DOHH2 (cell line): ENCODE data around the gene POU2F2.

Experiments
- H3F3A ChIP-seq: fragments of 200-600 bp; sonication (generic), shearing (Covaris generic); 2 replicates; pipeline ENCODE4 v1.6.0; 2016; ENCODE audit warnings: antibody characterized with exemption, mild to moderate bottlenecking; ENCODE audit not compliant: control insufficient read depth, insufficient read depth
- H3K27ac ChIP-seq: fragments of 200-600 bp; sonication (generic); 2 replicates; pipeline ENCODE4 v1.5.1; 2014; ENCODE audit warnings: low read depth, mild to moderate bottlenecking, low read length, moderate library complexity
- H3K27me3 ChIP-seq: fragments of 200-600 bp; sonication (generic); 2 replicates; pipeline ENCODE4 v1.6.1; 2014; ENCODE audit warnings: mild to moderate bottlenecking, low read length, mixed read lengths; ENCODE audit not compliant: control insufficient read depth
- H3K36me3 ChIP-seq: fragments of 200-600 bp; sonication (generic); 2 replicates; pipeline ENCODE4 v1.6.1; 2014; ENCODE audit warnings: mild to moderate bottlenecking, low read length, moderate library complexity, mixed read lengths; ENCODE audit not compliant: control insufficient read depth
- H3K4me1 ChIP-seq: fragments of 200-600 bp; sonication (generic); 2 replicates; pipeline ENCODE4 v1.6.1; 2014; ENCODE audit warnings: mild to moderate bottlenecking, low read length, mixed read lengths; ENCODE audit not compliant: control insufficient read depth
- H3K4me2 ChIP-seq: fragments of 200-600 bp; sonication (generic); 2 replicates; pipeline ENCODE4 v1.6.0; 2014; ENCODE audit warnings: mild to moderate bottlenecking, low read length, moderate library complexity
- H3K4me3 ChIP-seq: fragments of 200-600 bp; sonication (generic); 2 replicates; pipeline ENCODE4 v1.5.1; 2014; ENCODE audit warnings: mild to moderate bottlenecking, low read length, mixed read lengths
- H3K79me2 ChIP-seq: fragments of 200-600 bp; sonication (generic); 2 replicates; pipeline ENCODE4 v1.6.1; 2014; ENCODE audit warnings: mild to moderate bottlenecking, low read length, mixed read lengths; ENCODE audit not compliant: control insufficient read depth
- H3K9me2 ChIP-seq: fragments of 200-600 bp; sonication (generic); replicated peaks from 2 replicates; pipeline ENCODE4 v1.6.1; 2014; ENCODE audit warnings: mild to moderate bottlenecking, low read length, mixed read lengths; ENCODE audit not compliant: control insufficient read depth
- H3K9me3 ChIP-seq: fragments of 200-600 bp; sonication (generic); 2 replicates; pipeline ENCODE4 v1.6.1; 2014; ENCODE audit warnings: antibody characterized with exemption, low read length, mixed read lengths; ENCODE audit not compliant: control insufficient read depth, insufficient read depth
- H4K20me1 ChIP-seq: fragments of 200-600 bp; sonication (generic); 2 replicates; pipeline ENCODE4 v1.6.0; 2014; ENCODE audit warnings: low read depth, mild to moderate bottlenecking, antibody characterized with exemption, low read length, moderate library complexity; ENCODE audit not compliant: control insufficient read depth, insufficient read depth
- EZH2phosphoT487 ChIP-seq: fragments of 200-600 bp; sonication (generic); IDR thresholded peaks from 2 replicates; pipeline ENCODE4 v1.6.1; 2017; ENCODE audit warnings: borderline replicate concordance, mild to moderate bottlenecking, antibody characterized with exemption, low read length, moderate library complexity, mixed read lengths
- TF ChIP-seq, protein P1 (sequence below): fragments of 200-600 bp; sonication (generic); IDR thresholded peaks from one replicate; pipeline ENCODE4 v1.5.1; 2014; ENCODE audit warnings: antibody characterized with exemption, mild to moderate bottlenecking, low read depth, low read length; ENCODE audit not compliant: poor library complexity, severe bottlenecking

POU2F2 gene

DNA sequence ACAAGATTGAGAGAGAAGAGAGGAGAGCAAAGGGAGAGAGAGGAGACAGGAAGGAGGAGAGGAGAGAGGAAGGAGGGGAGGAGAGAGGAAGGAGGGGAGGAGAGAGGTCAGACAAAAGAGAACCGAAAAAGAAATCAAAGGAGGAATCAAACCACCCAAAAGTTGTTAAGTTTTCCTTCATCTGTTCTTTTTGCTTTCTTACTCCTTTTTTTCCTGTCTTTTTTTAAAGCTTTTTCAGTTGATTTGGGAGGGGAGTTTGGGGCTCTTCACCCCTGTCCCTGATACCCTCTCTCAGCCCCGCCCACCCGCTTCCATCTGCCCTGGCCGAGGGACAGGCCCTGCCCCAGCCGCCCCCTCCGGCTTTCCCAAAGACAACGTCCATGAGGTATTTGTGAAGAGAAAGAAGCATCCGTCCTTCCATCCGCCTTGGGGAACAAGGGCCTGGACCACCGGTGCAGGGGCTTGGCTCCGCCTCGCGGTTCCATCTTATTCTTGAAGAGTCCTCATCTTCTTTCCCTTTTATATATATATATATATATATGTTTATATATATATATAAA is 43.0 kb downstream of the POU2F2 start:
- Histone ChIP-seq H3K4me2 (0 out of 2 replicates have a peak overlapping the region, but pooled peaks have one; percentile 30), H3K27me3 (no peaks in the 10 kb centered on the region), H3K36me3 (peaks cover 31% of the 10 kb centered on the region), H3K9me2 (no peaks in the 10 kb centered on the region), H3K4me1 (peaks cover 47% of the 10 kb centered on the region), H4K20me1 (no peaks in the 10 kb centered on the region; the same call in 1 of the 2 replicates), H3K27ac (no peak overlapping the region; the same call in 1 of the 2 replicates), H3K79me2 (no peaks in the 10 kb centered on the region), H3F3A (peaks cover 42% of the 10 kb centered on the region), H3K4me3 (no peak overlapping the region), H3K9me3 (no peaks in the 10 kb centered on the region)
- TF ChIP-seq EZH2phosphoT487 = no peak
- TF ChIP-seq, protein P1, sequence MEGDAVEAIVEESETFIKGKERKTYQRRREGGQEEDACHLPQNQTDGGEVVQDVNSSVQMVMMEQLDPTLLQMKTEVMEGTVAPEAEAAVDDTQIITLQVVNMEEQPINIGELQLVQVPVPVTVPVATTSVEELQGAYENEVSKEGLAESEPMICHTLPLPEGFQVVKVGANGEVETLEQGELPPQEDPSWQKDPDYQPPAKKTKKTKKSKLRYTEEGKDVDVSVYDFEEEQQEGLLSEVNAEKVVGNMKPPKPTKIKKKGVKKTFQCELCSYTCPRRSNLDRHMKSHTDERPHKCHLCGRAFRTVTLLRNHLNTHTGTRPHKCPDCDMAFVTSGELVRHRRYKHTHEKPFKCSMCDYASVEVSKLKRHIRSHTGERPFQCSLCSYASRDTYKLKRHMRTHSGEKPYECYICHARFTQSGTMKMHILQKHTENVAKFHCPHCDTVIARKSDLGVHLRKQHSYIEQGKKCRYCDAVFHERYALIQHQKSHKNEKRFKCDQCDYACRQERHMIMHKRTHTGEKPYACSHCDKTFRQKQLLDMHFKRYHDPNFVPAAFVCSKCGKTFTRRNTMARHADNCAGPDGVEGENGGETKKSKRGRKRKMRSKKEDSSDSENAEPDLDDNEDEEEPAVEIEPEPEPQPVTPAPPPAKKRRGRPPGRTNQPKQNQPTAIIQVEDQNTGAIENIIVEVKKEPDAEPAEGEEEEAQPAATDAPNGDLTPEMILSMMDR = no peak

DNA sequence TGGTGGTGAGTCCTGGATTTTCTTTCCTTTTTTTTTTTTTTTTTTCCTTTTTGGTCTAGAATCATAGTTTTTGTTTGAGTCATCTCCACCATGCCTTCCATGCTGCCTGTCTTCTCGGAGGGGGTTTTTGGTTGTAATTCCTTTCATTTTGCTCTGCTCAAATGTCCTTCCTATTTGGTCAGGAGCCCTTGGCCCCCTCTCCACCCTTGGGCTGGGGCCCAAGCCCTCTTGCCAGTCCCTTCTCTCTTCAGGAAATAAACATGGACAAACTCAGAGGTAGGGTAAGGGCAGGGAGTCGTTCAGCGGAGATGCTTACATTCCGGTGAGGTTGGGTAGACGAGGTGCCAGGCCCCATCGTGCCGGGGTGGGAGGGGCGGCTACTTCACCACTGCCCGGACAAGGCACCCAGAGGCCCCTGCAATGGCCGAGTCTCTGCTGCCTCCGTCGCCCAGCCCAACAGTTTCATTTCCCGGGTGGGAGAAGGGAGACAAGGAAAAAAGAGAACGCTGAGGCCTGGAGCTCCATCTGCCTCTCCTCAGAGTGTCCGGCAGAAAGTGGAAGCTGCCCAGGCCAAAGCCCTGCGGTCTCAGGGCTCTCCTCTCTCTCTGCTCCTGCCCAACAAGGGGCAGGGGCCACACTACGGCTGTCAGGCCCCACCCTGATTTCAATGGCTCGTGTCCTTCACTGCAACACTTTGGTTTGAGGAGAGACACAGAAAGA is 43.6 kb downstream of the POU2F2 start:
- no peaks in the 10 kb centered on the region; the same call in 1 of the 2 replicates for H4K20me1 ChIP-seq
- no peaks in the 10 kb centered on the region for H3K79me2 ChIP-seq
- H3K4me2 ChIP-seq = 0 out of 2 replicates have a peak overlapping the region, but pooled peaks have one; percentile 30
- H3K4me1 ChIP-seq = peaks cover 47% of the 10 kb centered on the region
- H3K4me3 ChIP-seq = no peak overlapping the region
- H3F3A ChIP-seq = peaks cover 41% of the 10 kb centered on the region
- no peak for TF ChIP-seq EZH2phosphoT487
- TF ChIP-seq, protein P1 = no peak
- H3K9me2 ChIP-seq = no peaks in the 10 kb centered on the region
- H3K27me3 ChIP-seq = no peaks in the 10 kb centered on the region
- no peak overlapping the region; the same call in 1 of the 2 replicates for H3K27ac ChIP-seq
- H3K36me3 ChIP-seq = peaks cover 24% of the 10 kb centered on the region
- H3K9me3 ChIP-seq = no peaks in the 10 kb centered on the region

DNA sequence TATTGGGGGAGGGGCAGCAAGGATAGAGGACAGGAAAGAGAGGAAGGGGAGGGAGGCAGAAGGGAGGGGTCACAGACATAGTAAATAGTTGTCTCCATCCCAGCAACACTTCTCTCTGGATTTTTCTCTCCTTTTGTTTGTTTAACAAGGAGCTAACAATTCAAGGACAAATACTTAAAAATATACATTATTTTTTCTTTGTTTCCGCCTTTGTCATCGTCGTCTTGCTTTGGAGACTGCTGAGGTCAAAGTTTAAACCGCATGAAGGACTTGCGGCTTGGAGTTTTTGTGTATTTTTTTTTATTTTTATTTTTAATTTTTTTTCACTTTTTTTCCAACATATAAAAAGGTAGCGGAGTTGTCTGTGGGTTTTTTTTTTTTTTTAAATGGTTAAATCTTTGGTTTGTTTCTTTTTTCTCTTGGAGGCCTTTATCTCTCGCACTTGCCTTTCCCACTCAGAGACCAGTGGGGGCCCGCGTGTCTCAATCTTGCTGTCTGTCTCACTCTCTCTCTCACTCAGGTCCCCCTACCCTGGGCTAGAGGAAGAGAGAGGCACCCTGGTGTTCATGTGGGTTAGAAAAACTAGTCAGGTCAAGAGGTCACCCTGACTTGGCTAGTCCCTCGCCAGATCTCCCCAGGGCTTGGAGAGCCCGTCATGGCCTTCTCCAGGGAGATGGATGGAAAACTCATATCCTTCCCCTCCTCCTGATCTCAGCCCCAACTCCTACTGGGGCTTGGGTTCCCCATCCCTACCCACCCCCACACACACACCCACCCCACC is 45.3 kb downstream of the POU2F2 start:
- Histone ChIP-seq H3K9me2 (no peaks in the 10 kb centered on the region), H4K20me1 (no peaks in the 10 kb centered on the region; the same call in 1 of the 2 replicates), H3K9me3 (no peaks in the 10 kb centered on the region), H3F3A (peaks cover 44% of the 10 kb centered on the region), H3K36me3 (peaks cover 17% of the 10 kb centered on the region), H3K4me3 (no peak overlapping the region), H3K4me2 (no peak overlapping the region), H3K79me2 (peaks cover 5% of the 10 kb centered on the region), H3K4me1 (peaks cover 47% of the 10 kb centered on the region), H3K27me3 (no peaks in the 10 kb centered on the region), H3K27ac (no peak overlapping the region)
- no peak for TF ChIP-seq EZH2phosphoT487
- TF ChIP-seq, protein P1 = no peak
